OCI-LY1 (cell line): ENCODE results near the gene TRPM3.

ENCODE experiments used
- CTCF ChIP-seq: fragments of 200-600 bp; sonication (generic), shearing (Covaris generic); IDR thresholded peaks from 2 replicates; pipeline ENCODE4 v1.5.1; 2017; ENCODE audit warnings: mild to moderate bottlenecking, antibody characterized with exemption, low read length, moderate library complexity, mixed read lengths
- EZH2 ChIP-seq: fragments of 200-600 bp; sonication (generic), shearing (Covaris generic); IDR thresholded peaks from 2 replicates; pipeline ENCODE4 v1.8.0; 2017; ENCODE audit warnings: borderline replicate concordance, mixed run types, mild to moderate bottlenecking, antibody characterized with exemption, low read length, moderate library complexity, mixed read lengths

GRCh38 chr9:70883056-70883455 lies 238.4 kb downstream of the TRPM3 start:
- TF ChIP-seq CTCF (no peak), EZH2 (no peak)
